Measurements from ENCODE around the gene TMEM120B. TPM values are rescaled to one million over a fixed set of nuclear protein-coding genes. Genes with fewer than 3 reads are reported as not detected.

Gene TMEM120B
- total and polyA plus RNA-seq, 2 of the 13 experiments (the other 11 are each of a cell fraction or from before 2014, with no cell fraction given), result 7.1 to 12.9 TPM

DNA sequence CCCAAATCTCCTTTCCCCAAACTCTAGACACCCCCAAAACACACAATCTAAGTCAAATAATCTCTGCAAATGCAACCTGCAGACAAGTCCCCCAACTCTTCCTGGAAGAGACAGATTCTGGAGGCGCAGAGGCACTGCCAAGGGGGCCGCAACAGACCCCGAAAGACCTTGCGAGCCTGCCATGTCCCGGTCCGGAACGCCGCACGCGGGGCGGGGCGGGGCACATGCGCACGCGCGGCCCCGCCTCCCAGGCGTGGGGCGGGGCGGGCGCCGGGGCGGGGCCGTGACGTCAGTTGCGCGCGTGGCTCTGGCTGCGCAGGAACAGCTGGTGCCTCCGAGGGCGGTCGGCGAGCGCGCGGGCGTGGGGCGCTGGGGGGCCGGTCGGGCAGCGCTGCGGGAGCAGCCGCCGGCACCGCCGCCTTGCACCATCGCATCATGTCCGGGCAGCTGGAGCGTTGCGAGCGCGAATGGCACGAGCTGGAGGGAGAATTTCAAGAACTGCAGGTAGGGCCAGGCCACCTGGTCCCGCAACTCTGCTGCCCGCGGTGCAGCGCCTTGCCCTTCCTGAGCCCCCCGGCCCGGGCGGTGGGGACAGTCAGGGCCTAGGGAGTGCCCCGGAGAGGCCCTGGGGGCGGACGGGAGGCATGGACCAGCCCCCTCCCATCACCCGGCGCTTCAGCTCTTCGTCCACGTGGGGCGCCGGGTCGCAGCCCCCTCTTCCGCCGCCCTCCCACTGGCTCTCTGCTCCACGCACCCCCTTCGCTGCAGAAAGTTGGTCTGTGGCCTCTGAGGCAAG, at the start of gene TMEM120B (continued):
- TF ChIP-seq, protein P1, sequence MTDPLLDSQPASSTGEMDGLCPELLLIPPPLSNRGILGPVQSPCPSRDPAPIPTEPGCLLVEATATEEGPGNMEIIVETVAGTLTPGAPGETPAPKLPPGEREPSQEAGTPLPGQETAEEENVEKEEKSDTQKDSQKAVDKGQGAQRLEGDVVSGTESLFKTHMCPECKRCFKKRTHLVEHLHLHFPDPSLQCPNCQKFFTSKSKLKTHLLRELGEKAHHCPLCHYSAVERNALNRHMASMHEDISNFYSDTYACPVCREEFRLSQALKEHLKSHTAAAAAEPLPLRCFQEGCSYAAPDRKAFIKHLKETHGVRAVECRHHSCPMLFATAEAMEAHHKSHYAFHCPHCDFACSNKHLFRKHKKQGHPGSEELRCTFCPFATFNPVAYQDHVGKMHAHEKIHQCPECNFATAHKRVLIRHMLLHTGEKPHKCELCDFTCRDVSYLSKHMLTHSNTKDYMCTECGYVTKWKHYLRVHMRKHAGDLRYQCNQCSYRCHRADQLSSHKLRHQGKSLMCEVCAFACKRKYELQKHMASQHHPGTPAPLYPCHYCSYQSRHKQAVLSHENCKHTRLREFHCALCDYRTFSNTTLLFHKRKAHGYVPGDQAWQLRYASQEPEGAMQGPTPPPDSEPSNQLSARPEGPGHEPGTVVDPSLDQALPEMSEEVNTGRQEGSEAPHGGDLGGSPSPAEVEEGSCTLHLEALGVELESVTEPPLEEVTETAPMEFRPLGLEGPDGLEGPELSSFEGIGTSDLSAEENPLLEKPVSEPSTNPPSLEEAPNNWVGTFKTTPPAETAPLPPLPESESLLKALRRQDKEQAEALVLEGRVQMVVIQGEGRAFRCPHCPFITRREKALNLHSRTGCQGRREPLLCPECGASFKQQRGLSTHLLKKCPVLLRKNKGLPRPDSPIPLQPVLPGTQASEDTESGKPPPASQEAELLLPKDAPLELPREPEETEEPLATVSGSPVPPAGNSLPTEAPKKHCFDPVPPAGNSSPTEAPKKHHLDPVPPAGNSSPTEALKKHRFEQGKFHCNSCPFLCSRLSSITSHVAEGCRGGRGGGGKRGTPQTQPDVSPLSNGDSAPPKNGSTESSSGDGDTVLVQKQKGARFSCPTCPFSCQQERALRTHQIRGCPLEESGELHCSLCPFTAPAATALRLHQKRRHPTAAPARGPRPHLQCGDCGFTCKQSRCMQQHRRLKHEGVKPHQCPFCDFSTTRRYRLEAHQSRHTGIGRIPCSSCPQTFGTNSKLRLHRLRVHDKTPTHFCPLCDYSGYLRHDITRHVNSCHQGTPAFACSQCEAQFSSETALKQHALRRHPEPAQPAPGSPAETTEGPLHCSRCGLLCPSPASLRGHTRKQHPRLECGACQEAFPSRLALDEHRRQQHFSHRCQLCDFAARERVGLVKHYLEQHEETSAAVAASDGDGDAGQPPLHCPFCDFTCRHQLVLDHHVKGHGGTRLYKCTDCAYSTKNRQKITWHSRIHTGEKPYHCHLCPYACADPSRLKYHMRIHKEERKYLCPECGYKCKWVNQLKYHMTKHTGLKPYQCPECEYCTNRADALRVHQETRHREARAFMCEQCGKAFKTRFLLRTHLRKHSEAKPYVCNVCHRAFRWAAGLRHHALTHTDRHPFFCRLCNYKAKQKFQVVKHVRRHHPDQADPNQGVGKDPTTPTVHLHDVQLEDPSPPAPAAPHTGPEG (CRISPR knock-in tag; IDR thresholded peaks at IDR 0.05), result no peak
- TF ChIP-seq ZKSCAN1 (IDR thresholded peaks at IDR 0.05; ENCODE audit: low read length) (no peak; the same call in 1 of the 2 replicates), ZNF101 (CRISPR knock-in tag; IDR thresholded peaks at IDR 0.05; ENCODE audit: borderline replicate concordance, low read depth) (no peak), ZNF547 (CRISPR knock-in tag; IDR thresholded peaks at IDR 0.05) (peak; percentile 39; the same call in 1 of the 2 replicates), JUNB (CRISPR knock-in tag; IDR thresholded peaks at IDR 0.05; ENCODE audit: borderline replicate concordance) (no peak), ZNF263 (CRISPR knock-in tag; IDR thresholded peaks at IDR 0.05) (no peak), THAP11 (CRISPR knock-in tag; IDR thresholded peaks at IDR 0.05) (no peak), KDM4B (CRISPR knock-in tag; IDR thresholded peaks at IDR 0.05) (no peak), ZNF33A (CRISPR knock-in tag; IDR thresholded peaks at IDR 0.05; ENCODE audit: borderline replicate concordance) (no peak), ZSCAN29 (CRISPR knock-in tag; conservative IDR thresholded peaks at IDR 0.05) (0 out of 2 replicates have a peak, but pooled peaks have one; percentile 44), ZFY (CRISPR knock-in tag; IDR thresholded peaks at IDR 0.05) (peak; percentile 62; the same call in 1 of the 2 replicates), PTBP1 (IDR thresholded peaks at IDR 0.05; ENCODE audit: low read depth, low read length, poor library complexity, severe bottlenecking) (no peak), MXD4 (CRISPR knock-in tag; IDR thresholded peaks at IDR 0.05) (peak; percentile 46; the same call in 1 of the 2 replicates)
- TF ChIP-seq, protein P2, sequence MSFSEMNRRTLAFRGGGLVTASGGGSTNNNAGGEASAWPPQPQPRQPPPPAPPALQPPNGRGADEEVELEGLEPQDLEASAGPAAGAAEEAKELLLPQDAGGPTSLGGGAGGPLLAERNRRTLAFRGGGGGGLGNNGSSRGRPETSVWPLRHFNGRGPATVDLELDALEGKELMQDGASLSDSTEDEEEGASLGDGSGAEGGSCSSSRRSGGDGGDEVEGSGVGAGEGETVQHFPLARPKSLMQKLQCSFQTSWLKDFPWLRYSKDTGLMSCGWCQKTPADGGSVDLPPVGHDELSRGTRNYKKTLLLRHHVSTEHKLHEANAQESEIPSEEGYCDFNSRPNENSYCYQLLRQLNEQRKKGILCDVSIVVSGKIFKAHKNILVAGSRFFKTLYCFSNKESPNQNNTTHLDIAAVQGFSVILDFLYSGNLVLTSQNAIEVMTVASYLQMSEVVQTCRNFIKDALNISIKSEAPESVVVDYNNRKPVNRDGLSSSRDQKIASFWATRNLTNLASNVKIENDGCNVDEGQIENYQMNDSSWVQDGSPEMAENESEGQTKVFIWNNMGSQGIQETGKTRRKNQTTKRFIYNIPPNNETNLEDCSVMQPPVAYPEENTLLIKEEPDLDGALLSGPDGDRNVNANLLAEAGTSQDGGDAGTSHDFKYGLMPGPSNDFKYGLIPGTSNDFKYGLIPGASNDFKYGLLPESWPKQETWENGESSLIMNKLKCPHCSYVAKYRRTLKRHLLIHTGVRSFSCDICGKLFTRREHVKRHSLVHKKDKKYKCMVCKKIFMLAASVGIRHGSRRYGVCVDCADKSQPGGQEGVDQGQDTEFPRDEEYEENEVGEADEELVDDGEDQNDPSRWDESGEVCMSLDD (CRISPR knock-in tag; IDR thresholded peaks at IDR 0.05; ENCODE audit: borderline replicate concordance), result no peak; the same call in 1 of the 2 replicates
- TF ChIP-seq, protein P3, sequence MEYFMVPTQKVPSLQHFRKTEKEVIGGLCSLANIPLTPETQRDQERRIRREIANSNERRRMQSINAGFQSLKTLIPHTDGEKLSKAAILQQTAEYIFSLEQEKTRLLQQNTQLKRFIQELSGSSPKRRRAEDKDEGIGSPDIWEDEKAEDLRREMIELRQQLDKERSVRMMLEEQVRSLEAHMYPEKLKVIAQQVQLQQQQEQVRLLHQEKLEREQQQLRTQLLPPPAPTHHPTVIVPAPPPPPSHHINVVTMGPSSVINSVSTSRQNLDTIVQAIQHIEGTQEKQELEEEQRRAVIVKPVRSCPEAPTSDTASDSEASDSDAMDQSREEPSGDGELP (IDR thresholded peaks at IDR 0.05; ENCODE audit: borderline replicate concordance, low read depth), result peak; percentile 85; the same call in 1 of the 2 replicates
- TF ChIP-seq, protein P4, sequence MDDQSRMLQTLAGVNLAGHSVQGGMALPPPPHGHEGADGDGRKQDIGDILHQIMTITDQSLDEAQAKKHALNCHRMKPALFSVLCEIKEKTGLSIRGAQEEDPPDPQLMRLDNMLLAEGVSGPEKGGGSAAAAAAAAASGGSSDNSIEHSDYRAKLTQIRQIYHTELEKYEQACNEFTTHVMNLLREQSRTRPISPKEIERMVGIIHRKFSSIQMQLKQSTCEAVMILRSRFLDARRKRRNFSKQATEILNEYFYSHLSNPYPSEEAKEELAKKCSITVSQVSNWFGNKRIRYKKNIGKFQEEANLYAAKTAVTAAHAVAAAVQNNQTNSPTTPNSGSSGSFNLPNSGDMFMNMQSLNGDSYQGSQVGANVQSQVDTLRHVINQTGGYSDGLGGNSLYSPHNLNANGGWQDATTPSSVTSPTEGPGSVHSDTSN (CRISPR knock-in tag; IDR thresholded peaks at IDR 0.05; ENCODE audit: borderline replicate concordance), result no peak
